ENCODE results near the gene CDK19.

CDK19 gene

GRCh38 chr6:110815411-110816409 is at the start of gene CDK19:
Gene CDK19, minus strand, starts transcription at chr6:110815469. Its CDS starts 333 bp downstream, at chr6:110815136.
- POLR2A ChIA-PET = interaction anchor here (0.6 to 3.8 kb wide), 13 partner anchors 10 to 1026 kb away, joined by 3 to 123 read pairs (median 5); partner anchors contain the start of genes AMD1, GTF3C6 and RPF2
- CTCF ChIA-PET = interaction anchor here (0.6 to 1.7 kb wide), 6 partner anchors 10 to 278 kb away, joined by 3 to 6 read pairs (median 3); no protein-coding TSS in a partner anchor
- DNase-seq (ENCODE audit: extremely low spot score) = peak; percentile 93
- no peak for TF ChIP-seq CTCF (IDR thresholded peaks at IDR 0.05; ENCODE audit: control extremely low read depth, extremely low read depth, low read depth, missing control alignments)

GRCh38 chr6:110864824-110865223 is 49.6 kb upstream of the CDK19 start:
- no peak for DNase-seq (ENCODE audit: extremely low spot score)
- ChIA-PET POLR2A (interaction anchor here (2.8 to 3.9 kb wide), 2 partner anchors 10 to 12 kb away, joined by 10 to 37 read pairs; partner anchors contain the start of gene AMD1), CTCF (interaction anchor here (3.5 to 3.8 kb wide), 2 partner anchors 9 to 183 kb away, joined by 11 to 15 read pairs; partner anchors contain the start of gene AMD1)
- no peak for TF ChIP-seq CTCF (IDR thresholded peaks at IDR 0.05; ENCODE audit: control extremely low read depth, extremely low read depth, low read depth, missing control alignments)

- POLR2A ChIA-PET = no interaction called here
- DNase-seq (ENCODE audit: extremely low spot score) = no peak
- TF ChIP-seq CTCF (IDR thresholded peaks at IDR 0.05; ENCODE audit: control extremely low read depth, extremely low read depth, low read depth, missing control alignments) = no peak
- CTCF ChIA-PET = no interaction called here
Measured at GRCh38 chr6:110859335-110859792, 44.1 kb upstream of the CDK19 start.

- ChIA-PET CTCF (no interaction called here), POLR2A (interaction anchor here (3.1 kb wide), 1 partner anchor 16 kb away, joined by 11 read pairs; the partner anchor contains the start of gene AMD1)
- no peak for TF ChIP-seq CTCF (IDR thresholded peaks at IDR 0.05; ENCODE audit: control extremely low read depth, extremely low read depth, low read depth, missing control alignments)
- no peak for DNase-seq (ENCODE audit: extremely low spot score)
Measured at GRCh38 chr6:110858562-110859214, 43.4 kb upstream of the CDK19 start.

- CTCF ChIA-PET = no interaction called here
- DNase-seq (ENCODE audit: extremely low spot score) = no peak
- no peak for TF ChIP-seq CTCF (IDR thresholded peaks at IDR 0.05; ENCODE audit: control extremely low read depth, extremely low read depth, low read depth, missing control alignments)
- POLR2A ChIA-PET = interaction anchor here (3.1 kb wide), 1 partner anchor 16 kb away, joined by 11 read pairs; the partner anchor contains the start of gene AMD1
Measured at GRCh38 chr6:110858016-110858415, 42.7 kb upstream of the CDK19 start.

- POLR2A ChIA-PET = interaction anchor here (3.1 kb wide), 1 partner anchor 18 kb away, joined by 11 read pairs; the partner anchor contains the start of gene AMD1
- DNase-seq (ENCODE audit: extremely low spot score) = no peak
- CTCF ChIA-PET = no interaction called here
- TF ChIP-seq CTCF (IDR thresholded peaks at IDR 0.05; ENCODE audit: control extremely low read depth, extremely low read depth, low read depth, missing control alignments) = no peak
Measured at GRCh38 chr6:110856296-110856695, 41.0 kb upstream of the CDK19 start.
